GM12878 (cell line): ENCODE data around the gene IRF4. TPM values are rescaled to one million over a fixed set of nuclear protein-coding genes. Genes with fewer than 3 reads are reported as not detected.

ENCODE experiments used
- ATAC-seq: fragments of 200-7000 bp; cut with Tn5 transposase; 3 replicates; pipeline ENCODE4 v1.9.1; 2020; ENCODE audit warnings: mild to moderate bottlenecking, moderate library complexity
- BruUV-seq: library from RNA; stranded (reverse); fragments of 400-500 nt; replicated peaks from 2 replicates; lab custom pipeline; 2021; lab: Mats Ljungman, UMichigan
- CTCF ChIA-PET: fragments of 300-600 bp; sonication (Branson Sonifier 250); formaldehyde crosslinking; extraction: SDS; loops from one replicate; lab custom pipeline; 2021; ENCODE audit warnings: inconsistent platforms; lab: Yijun Ruan, JAX
- POLR2A ChIA-PET: fragments of 350-600 bp; formaldehyde crosslinking; extraction: SDS; loops from one replicate; lab custom pipeline; 2021; ENCODE audit warnings: inconsistent platforms; lab: Charles Lee
- RAD21 ChIA-PET: fragments of 300-600 bp; sonication (Branson Sonifier 250); formaldehyde crosslinking; loops from one replicate; lab custom pipeline; 2023; ENCODE audit warnings: antibody characterized with exemption; ENCODE audit not compliant: unreplicated experiment; lab: Charles Lee
- SMC1A ChIA-PET: fragments of 300-600 bp; sonication (Branson Sonifier 250); formaldehyde crosslinking; loops from one replicate; lab custom pipeline; 2023; ENCODE audit not compliant: unreplicated experiment, uncharacterized antibody; lab: Charles Lee
- DNase-seq: peaks from one replicate; pipeline ENCODE4 v3.0.0-alpha.2; 2011; ENCODE audit warnings: low read depth, low spot score
- FAIRE-seq: peaks from 3 replicates; lab custom pipeline; 2011; peaks lifted over from hg19 to GRCh38; lab: Jason Lieb, UNC
- H2AFZ ChIP-seq: 2 replicates; pipeline ENCODE4 v1.6.0; 2011; ENCODE audit warnings: low read depth, low read length, control low read depth; ENCODE audit not compliant: control insufficient read depth
- H3K27ac ChIP-seq: 2 replicates; pipeline ENCODE4 v1.5.1; 2011; ENCODE audit warnings: control low read depth; ENCODE audit not compliant: control insufficient read depth, insufficient read depth
- H3K27me3 ChIP-seq, 2 experiments: replicated peaks in 1 of 2; 2 replicates each; pipeline versions ENCODE4 v1.6.0 to v1.6.1; 2011; ENCODE audit warnings: low read length in 1 of 2; ENCODE audit not compliant: control insufficient read depth in 2 of 2, insufficient read depth in 2 of 2
- H3K36me3 ChIP-seq, 2 experiments: 2 replicates each; pipeline ENCODE4 v1.5.1; 2011; ENCODE audit warnings: low read length in 1 of 2; ENCODE audit not compliant: control insufficient read depth in 2 of 2, insufficient read depth in 2 of 2
- H3K4me1 ChIP-seq: 2 replicates; pipeline ENCODE4 v1.6.1; 2011; ENCODE audit warnings: mild to moderate bottlenecking, low read length, moderate library complexity, mixed read lengths; ENCODE audit not compliant: control insufficient read depth, insufficient read depth
- H3K4me2 ChIP-seq: 2 replicates; pipeline ENCODE4 v1.6.0; 2011; ENCODE audit warnings: control low read depth; ENCODE audit not compliant: control insufficient read depth, insufficient read depth
- H3K4me3 ChIP-seq: fragments of 200-600 bp; sonication (generic); 2 replicates; pipeline ENCODE4 v1.5.1; 2016
- H3K79me2 ChIP-seq: 2 replicates; pipeline ENCODE4 v1.6.0; 2011; ENCODE audit warnings: low read length; ENCODE audit not compliant: control insufficient read depth, insufficient read depth
- H3K9ac ChIP-seq: 2 replicates; pipeline ENCODE4 v1.8.0; 2011; ENCODE audit warnings: low read length, control low read depth, mixed read lengths; ENCODE audit not compliant: control insufficient read depth, insufficient read depth
- H3K9me3 ChIP-seq: replicated peaks from 3 replicates; pipeline ENCODE4 v1.5.1; 2011; ENCODE audit warnings: mild to moderate bottlenecking, low read length; ENCODE audit not compliant: control insufficient read depth, insufficient read depth
- H4K20me1 ChIP-seq: 2 replicates; pipeline ENCODE4 v1.6.0; 2011; ENCODE audit not compliant: control insufficient read depth, insufficient read depth
- CBFB ChIP-seq: IDR thresholded peaks from 2 replicates; pipeline ENCODE4 v1.6.1; 2016; ENCODE audit warnings: antibody characterized with exemption, low read depth
- CREM ChIP-seq: IDR thresholded peaks from 2 replicates; pipeline ENCODE4 v1.6.1; 2014; ENCODE audit warnings: antibody characterized with exemption, low read depth
- EED ChIP-seq: sonication (generic); IDR thresholded peaks from 2 replicates; pipeline ENCODE4 v1.6.1; 2016; ENCODE audit warnings: antibody characterized with exemption, low read depth
- ETV6 ChIP-seq, 2 experiments: fragments of 450-650 bp in 1 of 2; IDR thresholded peaks in 1 of 2; conservative IDR thresholded peaks in 1 of 2; 2 replicates each; pipeline ENCODE4 v1.6.1; 2014; ENCODE audit warnings: antibody characterized with exemption in 1 of 2, borderline replicate concordance in 1 of 2, low read depth in 1 of 2, mild to moderate bottlenecking in 1 of 2, moderate library complexity in 1 of 2
- HDGF ChIP-seq: fragments of 450-650 bp; IDR thresholded peaks from 2 replicates; pipeline ENCODE4 v1.6.1; 2016; ENCODE audit warnings: antibody characterized with exemption
- IKZF1 ChIP-seq: fragments of 450-650 bp; conservative IDR thresholded peaks from 2 replicates; pipeline ENCODE4 v1.6.1; 2017; ENCODE audit warnings: antibody characterized with exemption, mild to moderate bottlenecking
- IKZF2 ChIP-seq, 2 experiments: fragments of 450-650 bp; IDR thresholded peaks; 2 replicates each; pipeline ENCODE4 v1.6.1; 2017; ENCODE audit warnings: mild to moderate bottlenecking in 2 of 2, moderate library complexity in 2 of 2
- TAF1 ChIP-seq: IDR thresholded peaks from 2 replicates; pipeline ENCODE4 v1.6.1; 2011; ENCODE audit warnings: mild to moderate bottlenecking, low read depth, low read length, borderline replicate concordance
- WGBS: methylation state at CpG from one replicate; pipeline ENCODE4 v1.1.6; 2016; ENCODE audit warnings: low lambda C conversion rate; ENCODE audit not compliant: insufficient replicate concordance, insufficient coverage; ENCODE audit errors: missing lambda C conversion rate; 5-methylcytosine and 5-hydroxymethylcytosine counted together
- in situ Hi-C: fragments of 300-500 bp; cut with MboI; formaldehyde crosslinking; loops from 9 replicates; pipeline ENCODE4 v1.14.3; 2018; ENCODE audit warnings: mixed read lengths
- intact Hi-C: fragments of 100-400 bp; cut with micrococcal nuclease; formaldehyde crosslinking; loops from one replicate; pipeline ENCODE4 v1.14.2; 2022; ENCODE audit not compliant: unreplicated experiment
- polyA plus RNA-seq, 11 experiments: library from polyadenylated mRNA; depleted of rRNA in 4 of 11; unstranded in 6 of 11; stranded (reverse) in 5 of 11; fragments of >200 nt; fragmentation: Nextera tagmentation in 4 of 11; fragmentation: Illumina TruSeq in 1 of 11; extraction: Ambion mirVana in 4 of 11; extraction: Trizol in 1 of 11; gene quantifications; 1 replicate in 1 of 11; 2 replicates in 10 of 11; pipeline versions ENCODE4 v1.2.1 to v1.2.3, GENCODE V29; 2011 to 2016; ENCODE audit warnings: inconsistent platforms in 2 of 11, missing spikeins in 2 of 11, low read depth in 1 of 11
- total RNA-seq, 4 experiments: library from RNA; depleted of rRNA in 3 of 4; stranded (reverse); fragments of >200 nt in 3 of 4; fragmentation: Illumina TruSeq in 1 of 4; extraction: Trizol in 1 of 4; gene quantifications; 2 replicates each; pipeline versions ENCODE4 v1.2.1 to v1.2.3, GENCODE V29; 2013 to 2021
- TF ChIP-seq, protein P1 (sequence below): fragments of 450-650 bp; formaldehyde crosslinking; IDR thresholded peaks from 2 replicates; pipeline ENCODE4 v1.4.0; 2020; ENCODE audit warnings: mild to moderate bottlenecking, moderate library complexity

Gene IRF4
- total and polyA plus RNA-seq, 10 of the 15 experiments (the other 5 are each of a cell fraction or from before 2014, with no cell fraction given): 50.0 to 495 (median 257) TPM

DNA sequence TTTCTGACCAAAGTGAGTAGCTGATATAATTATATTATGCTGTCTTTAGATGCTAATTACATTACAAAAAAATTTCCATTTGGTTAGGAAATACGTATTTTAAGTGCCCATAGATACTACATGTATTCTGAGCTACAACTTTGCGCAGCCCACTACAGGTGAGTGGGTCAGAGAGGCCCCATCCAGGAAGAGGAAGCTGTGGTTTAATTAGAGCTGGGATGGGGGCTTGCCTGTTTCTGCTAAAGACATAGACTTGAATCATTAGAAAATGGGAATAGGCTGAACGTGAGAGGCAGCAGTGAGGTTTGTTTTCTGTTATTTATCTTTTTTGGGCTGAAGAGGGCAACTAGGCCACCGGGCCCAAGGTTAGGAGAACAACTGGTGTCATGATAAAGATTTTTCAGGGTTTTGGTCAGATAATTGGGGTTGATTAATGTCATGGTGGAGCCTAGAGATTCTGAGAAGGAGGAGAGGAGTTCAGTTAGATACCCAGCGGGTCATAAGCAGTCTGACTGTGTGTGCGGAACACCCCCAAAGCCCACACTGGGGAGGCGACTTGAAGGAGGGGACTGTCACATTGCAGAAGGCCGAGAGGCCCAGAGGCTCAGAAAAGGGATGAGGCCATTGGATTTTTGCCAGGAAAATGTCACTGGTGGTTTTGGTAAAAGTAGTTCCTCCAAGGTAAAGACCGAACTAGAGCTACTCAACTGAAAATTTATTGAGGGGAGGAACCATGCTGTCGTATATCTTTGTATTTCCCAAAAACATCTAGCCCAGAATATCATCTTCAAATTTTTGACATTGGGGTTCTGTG, 14.5 kb upstream of the IRF4 start:
- FAIRE-seq: no peak
- ATAC-seq: no peak
- in situ Hi-C loops: no loop called here
- Histone ChIP-seq H3K9me3 (no peaks in the 10 kb centered on the region; the same call in 1 of the 3 replicates), H3K27ac (no peak overlapping the region), H4K20me1 (no peaks in the 10 kb centered on the region), H3K4me3 (no peak overlapping the region), H3K79me2 (no peaks in the 10 kb centered on the region), H3K27me3 (no peaks in the 10 kb centered on the region), H3K4me1 (peaks cover 58% of the 10 kb centered on the region), H3K9ac (no peak overlapping the region), H3K36me3 (no peaks in the 10 kb centered on the region), H3K4me2 (peak overlapping the region; percentile 21; the same call in 1 of the 2 replicates), H2AFZ (peak overlapping the region; percentile 6)
- CTCF ChIA-PET: interaction anchor here (0.6 to 2.0 kb wide), 13 partner anchors 8 to 54 kb away, joined by 3 to 14 read pairs (median 3); partner anchors contain the start of gene IRF4
- BruUV-seq: no TSS peak
- DNase-seq: no peak
- intact Hi-C loops: no loop called here
- RAD21 ChIA-PET: interaction anchor here (0.6 to 2.6 kb wide), 12 partner anchors 11 to 188 kb away, joined by 3 to 9 read pairs (median 4); partner anchors contain the start of gene IRF4
- SMC1A ChIA-PET: interaction anchor here (0.5 to 3.8 kb wide), 24 partner anchors 11 to 1088 kb away, joined by 3 to 24 read pairs (median 4); no protein-coding TSS in a partner anchor
- POLR2A ChIA-PET: interaction anchor here (1.3 to 2.4 kb wide), 2 partner anchors 12 to 21 kb away, joined by 5 to 9 read pairs; no protein-coding TSS in a partner anchor
- no peak for TF ChIP-seq TAF1
- 0 out of 4 replicates have a peak, but pooled peaks of 1 of the 2 experiments have one; percentile 16 for TF ChIP-seq IKZF2 (IDR thresholded peaks at IDR 0.05)
- no peak for TF ChIP-seq HDGF
- peak; percentile 56; the same call in 1 of the 2 replicates for TF ChIP-seq EED
- TF ChIP-seq, protein P1, sequence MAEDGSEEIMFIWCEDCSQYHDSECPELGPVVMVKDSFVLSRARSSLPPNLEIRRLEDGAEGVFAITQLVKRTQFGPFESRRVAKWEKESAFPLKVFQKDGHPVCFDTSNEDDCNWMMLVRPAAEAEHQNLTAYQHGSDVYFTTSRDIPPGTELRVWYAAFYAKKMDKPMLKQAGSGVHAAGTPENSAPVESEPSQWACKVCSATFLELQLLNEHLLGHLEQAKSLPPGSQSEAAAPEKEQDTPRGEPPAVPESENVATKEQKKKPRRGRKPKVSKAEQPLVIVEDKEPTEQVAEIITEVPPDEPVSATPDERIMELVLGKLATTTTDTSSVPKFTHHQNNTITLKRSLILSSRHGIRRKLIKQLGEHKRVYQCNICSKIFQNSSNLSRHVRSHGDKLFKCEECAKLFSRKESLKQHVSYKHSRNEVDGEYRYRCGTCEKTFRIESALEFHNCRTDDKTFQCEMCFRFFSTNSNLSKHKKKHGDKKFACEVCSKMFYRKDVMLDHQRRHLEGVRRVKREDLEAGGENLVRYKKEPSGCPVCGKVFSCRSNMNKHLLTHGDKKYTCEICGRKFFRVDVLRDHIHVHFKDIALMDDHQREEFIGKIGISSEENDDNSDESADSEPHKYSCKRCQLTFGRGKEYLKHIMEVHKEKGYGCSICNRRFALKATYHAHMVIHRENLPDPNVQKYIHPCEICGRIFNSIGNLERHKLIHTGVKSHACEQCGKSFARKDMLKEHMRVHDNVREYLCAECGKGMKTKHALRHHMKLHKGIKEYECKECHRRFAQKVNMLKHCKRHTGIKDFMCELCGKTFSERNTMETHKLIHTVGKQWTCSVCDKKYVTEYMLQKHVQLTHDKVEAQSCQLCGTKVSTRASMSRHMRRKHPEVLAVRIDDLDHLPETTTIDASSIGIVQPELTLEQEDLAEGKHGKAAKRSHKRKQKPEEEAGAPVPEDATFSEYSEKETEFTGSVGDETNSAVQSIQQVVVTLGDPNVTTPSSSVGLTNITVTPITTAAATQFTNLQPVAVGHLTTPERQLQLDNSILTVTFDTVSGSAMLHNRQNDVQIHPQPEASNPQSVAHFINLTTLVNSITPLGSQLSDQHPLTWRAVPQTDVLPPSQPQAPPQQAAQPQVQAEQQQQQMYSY (CRISPR knock-in tag): no peak
- peak; percentile 44; the same call in 1 of the 2 replicates for TF ChIP-seq CREM
- 0 out of 2 replicates have a peak, but pooled peaks have one; percentile 25 for TF ChIP-seq IKZF1
- 0 out of 2 replicates have a peak, but pooled peaks have one; percentile 30 for TF ChIP-seq CBFB
- peak in 1 of 2 experiments; percentile 73; a peak in 1 of 4 replicates for TF ChIP-seq ETV6 (conservative IDR thresholded peaks at IDR 0.05 in 1 of 2, IDR thresholded peaks at IDR 0.05 in 1 of 2; ENCODE audit: borderline replicate concordance in 1 of 2, low read depth in 1 of 2)
- TF ChIP-seq, all 136 proteins: peak for 6
- 70% methylated on average over 10 of the region's 10 CpGs for WGBS
